ENCODE results near the gene CELSR1. TPM values are rescaled to one million over a fixed set of nuclear protein-coding genes. Genes with fewer than 3 reads are reported as not detected.

CELSR1 gene
- total and polyA plus RNA-seq, 2 of the 13 experiments (the other 11 are each of a cell fraction or from before 2014, with no cell fraction given), result 0.78 to 1.8 TPM

DNA sequence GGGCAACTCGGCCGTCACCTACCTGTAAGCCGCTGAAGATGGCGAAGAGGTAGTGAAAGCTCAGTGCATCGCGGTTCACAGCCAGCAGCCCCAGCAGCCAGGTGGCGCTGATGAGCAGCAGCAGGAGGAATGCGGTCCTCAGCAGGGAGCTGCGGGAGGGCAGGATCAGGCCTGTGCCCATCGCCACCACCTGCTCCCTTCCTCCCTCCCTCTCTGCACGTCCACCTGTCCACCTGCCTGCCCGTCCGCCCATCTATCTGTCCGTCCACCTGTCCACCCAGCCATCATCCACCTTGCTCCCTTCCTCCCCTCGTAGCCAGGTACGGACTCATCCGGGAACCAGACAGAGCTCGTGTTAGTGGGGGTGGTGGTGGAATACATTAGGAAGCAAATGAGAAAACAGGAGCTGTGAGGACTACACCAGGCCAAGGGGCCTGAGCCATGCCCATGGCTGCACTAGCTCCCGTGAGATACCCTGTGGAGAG, 169.7 kb downstream of the CELSR1 start (continued):
- TF ChIP-seq, protein P1, sequence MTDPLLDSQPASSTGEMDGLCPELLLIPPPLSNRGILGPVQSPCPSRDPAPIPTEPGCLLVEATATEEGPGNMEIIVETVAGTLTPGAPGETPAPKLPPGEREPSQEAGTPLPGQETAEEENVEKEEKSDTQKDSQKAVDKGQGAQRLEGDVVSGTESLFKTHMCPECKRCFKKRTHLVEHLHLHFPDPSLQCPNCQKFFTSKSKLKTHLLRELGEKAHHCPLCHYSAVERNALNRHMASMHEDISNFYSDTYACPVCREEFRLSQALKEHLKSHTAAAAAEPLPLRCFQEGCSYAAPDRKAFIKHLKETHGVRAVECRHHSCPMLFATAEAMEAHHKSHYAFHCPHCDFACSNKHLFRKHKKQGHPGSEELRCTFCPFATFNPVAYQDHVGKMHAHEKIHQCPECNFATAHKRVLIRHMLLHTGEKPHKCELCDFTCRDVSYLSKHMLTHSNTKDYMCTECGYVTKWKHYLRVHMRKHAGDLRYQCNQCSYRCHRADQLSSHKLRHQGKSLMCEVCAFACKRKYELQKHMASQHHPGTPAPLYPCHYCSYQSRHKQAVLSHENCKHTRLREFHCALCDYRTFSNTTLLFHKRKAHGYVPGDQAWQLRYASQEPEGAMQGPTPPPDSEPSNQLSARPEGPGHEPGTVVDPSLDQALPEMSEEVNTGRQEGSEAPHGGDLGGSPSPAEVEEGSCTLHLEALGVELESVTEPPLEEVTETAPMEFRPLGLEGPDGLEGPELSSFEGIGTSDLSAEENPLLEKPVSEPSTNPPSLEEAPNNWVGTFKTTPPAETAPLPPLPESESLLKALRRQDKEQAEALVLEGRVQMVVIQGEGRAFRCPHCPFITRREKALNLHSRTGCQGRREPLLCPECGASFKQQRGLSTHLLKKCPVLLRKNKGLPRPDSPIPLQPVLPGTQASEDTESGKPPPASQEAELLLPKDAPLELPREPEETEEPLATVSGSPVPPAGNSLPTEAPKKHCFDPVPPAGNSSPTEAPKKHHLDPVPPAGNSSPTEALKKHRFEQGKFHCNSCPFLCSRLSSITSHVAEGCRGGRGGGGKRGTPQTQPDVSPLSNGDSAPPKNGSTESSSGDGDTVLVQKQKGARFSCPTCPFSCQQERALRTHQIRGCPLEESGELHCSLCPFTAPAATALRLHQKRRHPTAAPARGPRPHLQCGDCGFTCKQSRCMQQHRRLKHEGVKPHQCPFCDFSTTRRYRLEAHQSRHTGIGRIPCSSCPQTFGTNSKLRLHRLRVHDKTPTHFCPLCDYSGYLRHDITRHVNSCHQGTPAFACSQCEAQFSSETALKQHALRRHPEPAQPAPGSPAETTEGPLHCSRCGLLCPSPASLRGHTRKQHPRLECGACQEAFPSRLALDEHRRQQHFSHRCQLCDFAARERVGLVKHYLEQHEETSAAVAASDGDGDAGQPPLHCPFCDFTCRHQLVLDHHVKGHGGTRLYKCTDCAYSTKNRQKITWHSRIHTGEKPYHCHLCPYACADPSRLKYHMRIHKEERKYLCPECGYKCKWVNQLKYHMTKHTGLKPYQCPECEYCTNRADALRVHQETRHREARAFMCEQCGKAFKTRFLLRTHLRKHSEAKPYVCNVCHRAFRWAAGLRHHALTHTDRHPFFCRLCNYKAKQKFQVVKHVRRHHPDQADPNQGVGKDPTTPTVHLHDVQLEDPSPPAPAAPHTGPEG (CRISPR knock-in tag; IDR thresholded peaks at IDR 0.05), result 0 out of 2 replicates have a peak, but pooled peaks have one; percentile 11
- TF ChIP-seq CBFB (CRISPR knock-in tag; IDR thresholded peaks at IDR 0.05) (0 out of 2 replicates have a peak, but pooled peaks have one; percentile 38), ATF7-NPFF (CRISPR knock-in tag; IDR thresholded peaks at IDR 0.05; ENCODE audit: low read depth) (no peak), ZNF274 (CRISPR knock-in tag; IDR thresholded peaks at IDR 0.05) (no peak), RXRA (CRISPR knock-in tag; IDR thresholded peaks at IDR 0.05) (peak; percentile 47; the same call in 1 of the 2 replicates), THYN1 (CRISPR knock-in tag; IDR thresholded peaks at IDR 0.05; ENCODE audit: borderline replicate concordance, low read depth) (no peak), RXRB (CRISPR knock-in tag; IDR thresholded peaks at IDR 0.05; ENCODE audit: borderline replicate concordance) (no peak), ZSCAN30 (CRISPR knock-in tag; IDR thresholded peaks at IDR 0.05) (no peak), SUZ12 (IDR thresholded peaks at IDR 0.05; ENCODE audit: low read depth, low read length) (no peak), HNRNPL (IDR thresholded peaks at IDR 0.05; ENCODE audit: low read depth, low read length) (peak; percentile 88), ZNF781 (CRISPR knock-in tag; IDR thresholded peaks at IDR 0.05; ENCODE audit: borderline replicate concordance, not compliant biosample characterization) (no peak)
- TF ChIP-seq, protein P2, sequence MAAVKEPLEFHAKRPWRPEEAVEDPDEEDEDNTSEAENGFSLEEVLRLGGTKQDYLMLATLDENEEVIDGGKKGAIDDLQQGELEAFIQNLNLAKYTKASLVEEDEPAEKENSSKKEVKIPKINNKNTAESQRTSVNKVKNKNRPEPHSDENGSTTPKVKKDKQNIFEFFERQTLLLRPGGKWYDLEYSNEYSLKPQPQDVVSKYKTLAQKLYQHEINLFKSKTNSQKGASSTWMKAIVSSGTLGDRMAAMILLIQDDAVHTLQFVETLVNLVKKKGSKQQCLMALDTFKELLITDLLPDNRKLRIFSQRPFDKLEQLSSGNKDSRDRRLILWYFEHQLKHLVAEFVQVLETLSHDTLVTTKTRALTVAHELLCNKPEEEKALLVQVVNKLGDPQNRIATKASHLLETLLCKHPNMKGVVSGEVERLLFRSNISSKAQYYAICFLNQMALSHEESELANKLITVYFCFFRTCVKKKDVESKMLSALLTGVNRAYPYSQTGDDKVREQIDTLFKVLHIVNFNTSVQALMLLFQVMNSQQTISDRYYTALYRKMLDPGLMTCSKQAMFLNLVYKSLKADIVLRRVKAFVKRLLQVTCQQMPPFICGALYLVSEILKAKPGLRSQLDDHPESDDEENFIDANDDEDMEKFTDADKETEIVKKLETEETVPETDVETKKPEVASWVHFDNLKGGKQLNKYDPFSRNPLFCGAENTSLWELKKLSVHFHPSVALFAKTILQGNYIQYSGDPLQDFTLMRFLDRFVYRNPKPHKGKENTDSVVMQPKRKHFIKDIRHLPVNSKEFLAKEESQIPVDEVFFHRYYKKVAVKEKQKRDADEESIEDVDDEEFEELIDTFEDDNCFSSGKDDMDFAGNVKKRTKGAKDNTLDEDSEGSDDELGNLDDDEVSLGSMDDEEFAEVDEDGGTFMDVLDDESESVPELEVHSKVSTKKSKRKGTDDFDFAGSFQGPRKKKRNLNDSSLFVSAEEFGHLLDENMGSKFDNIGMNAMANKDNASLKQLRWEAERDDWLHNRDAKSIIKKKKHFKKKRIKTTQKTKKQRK (IDR thresholded peaks at IDR 0.05; ENCODE audit: low read length), result no peak
- TF ChIP-seq, protein P3, sequence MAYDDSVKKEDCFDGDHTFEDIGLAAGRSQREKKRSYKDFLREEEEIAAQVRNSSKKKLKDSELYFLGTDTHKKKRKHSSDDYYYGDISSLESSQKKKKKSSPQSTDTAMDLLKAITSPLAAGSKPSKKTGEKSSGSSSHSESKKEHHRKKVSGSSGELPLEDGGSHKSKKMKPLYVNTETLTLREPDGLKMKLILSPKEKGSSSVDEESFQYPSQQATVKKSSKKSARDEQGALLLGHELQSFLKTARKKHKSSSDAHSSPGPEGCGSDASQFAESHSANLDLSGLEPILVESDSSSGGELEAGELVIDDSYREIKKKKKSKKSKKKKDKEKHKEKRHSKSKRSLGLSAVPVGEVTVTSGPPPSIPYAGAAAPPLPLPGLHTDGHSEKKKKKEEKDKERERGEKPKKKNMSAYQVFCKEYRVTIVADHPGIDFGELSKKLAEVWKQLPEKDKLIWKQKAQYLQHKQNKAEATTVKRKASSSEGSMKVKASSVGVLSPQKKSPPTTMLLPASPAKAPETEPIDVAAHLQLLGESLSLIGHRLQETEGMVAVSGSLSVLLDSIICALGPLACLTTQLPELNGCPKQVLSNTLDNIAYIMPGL (CRISPR knock-in tag; IDR thresholded peaks at IDR 0.05; ENCODE audit: borderline replicate concordance in 1 of 2, low read depth in 1 of 2), result peak; percentile 55 to 62; a peak in 2 of 4 replicates
- TF ChIP-seq, protein P4, sequence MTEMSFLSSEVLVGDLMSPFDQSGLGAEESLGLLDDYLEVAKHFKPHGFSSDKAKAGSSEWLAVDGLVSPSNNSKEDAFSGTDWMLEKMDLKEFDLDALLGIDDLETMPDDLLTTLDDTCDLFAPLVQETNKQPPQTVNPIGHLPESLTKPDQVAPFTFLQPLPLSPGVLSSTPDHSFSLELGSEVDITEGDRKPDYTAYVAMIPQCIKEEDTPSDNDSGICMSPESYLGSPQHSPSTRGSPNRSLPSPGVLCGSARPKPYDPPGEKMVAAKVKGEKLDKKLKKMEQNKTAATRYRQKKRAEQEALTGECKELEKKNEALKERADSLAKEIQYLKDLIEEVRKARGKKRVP (CRISPR knock-in tag; IDR thresholded peaks at IDR 0.05), result no peak
- TF ChIP-seq, protein P5, sequence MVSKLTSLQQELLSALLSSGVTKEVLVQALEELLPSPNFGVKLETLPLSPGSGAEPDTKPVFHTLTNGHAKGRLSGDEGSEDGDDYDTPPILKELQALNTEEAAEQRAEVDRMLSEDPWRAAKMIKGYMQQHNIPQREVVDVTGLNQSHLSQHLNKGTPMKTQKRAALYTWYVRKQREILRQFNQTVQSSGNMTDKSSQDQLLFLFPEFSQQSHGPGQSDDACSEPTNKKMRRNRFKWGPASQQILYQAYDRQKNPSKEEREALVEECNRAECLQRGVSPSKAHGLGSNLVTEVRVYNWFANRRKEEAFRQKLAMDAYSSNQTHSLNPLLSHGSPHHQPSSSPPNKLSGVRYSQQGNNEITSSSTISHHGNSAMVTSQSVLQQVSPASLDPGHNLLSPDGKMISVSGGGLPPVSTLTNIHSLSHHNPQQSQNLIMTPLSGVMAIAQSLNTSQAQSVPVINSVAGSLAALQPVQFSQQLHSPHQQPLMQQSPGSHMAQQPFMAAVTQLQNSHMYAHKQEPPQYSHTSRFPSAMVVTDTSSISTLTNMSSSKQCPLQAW (CRISPR knock-in tag; IDR thresholded peaks at IDR 0.05), result no peak
